CD4-positive, alpha-beta T cell treated with Interleukin-15 for 1 hour (primary cell): Measurements from ENCODE around the gene TAS2R20.
"Not testable (repeated sequence)": the region's sequence is repeated elsewhere in the genome, so short reads cannot be mapped to it uniquely, and the experiment has no call there.

Experiments used
- DNase-seq: peaks from one replicate; pipeline ENCODE4 v3.0.0-alpha.2; 2020

TAS2R20 gene

DNA sequence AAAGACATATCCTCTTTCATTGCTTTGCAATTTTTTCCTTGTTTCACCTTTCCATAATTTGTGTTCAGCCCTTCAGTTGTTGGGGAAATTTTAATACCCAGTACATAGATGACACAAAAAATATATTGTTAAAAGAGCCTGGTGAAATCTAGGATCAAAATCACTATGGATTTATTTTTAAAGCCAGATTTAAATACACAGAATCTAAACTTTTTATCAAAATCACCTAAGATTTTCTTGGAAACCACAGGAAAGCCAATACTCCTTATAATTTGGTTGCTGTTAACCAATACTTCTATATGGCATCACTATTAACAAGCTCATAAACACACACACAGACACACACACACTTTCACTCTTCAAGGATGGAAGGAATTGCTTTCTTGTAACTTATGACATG is at the start of gene TAS2R20:
Gene TAS2R20, minus strand, starts transcription at position 101 of the 400 bp plus-strand sequence. CDS start 429 bp downstream, outside the sequence.
- no peak for DNase-seq

GRCh38 chr12:11041366-11041765 is 43.3 kb upstream of the TAS2R20 start:
- not testable (repeated sequence) for DNase-seq

- DNase-seq: no peak
These were observed 42.1 kb upstream of the TAS2R20 start for GRCh38 chr12:11040162-11040561.

DNA sequence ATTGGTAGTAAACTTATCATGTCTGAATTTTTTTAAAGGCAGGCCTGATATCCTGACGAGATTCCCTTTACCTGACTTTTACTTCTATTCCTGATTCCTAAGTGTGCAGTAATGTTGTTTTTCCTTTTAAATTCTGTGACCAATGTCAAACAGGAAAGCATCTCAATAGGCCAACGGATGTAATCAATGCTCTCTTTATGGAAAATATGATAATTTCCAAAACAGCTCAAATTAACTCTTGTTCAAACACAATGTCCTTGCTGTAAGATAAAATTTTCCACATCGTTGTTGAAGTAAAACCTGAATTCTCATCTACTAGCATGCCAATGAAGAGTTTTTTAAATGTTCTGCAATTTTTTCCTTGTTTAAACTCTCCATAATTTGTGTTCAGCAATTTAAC is 41.1 kb upstream of the TAS2R20 start:
- no peak for DNase-seq

GRCh38 chr12:11033959-11034358 is 35.9 kb upstream of the TAS2R20 start:
- not testable (repeated sequence) for DNase-seq

- no peak for DNase-seq
These were observed 33.2 kb upstream of the TAS2R20 start, which contains the start of gene TAS2R31 for GRCh38 chr12:11031307-11031706. Gene TAS2R31, minus strand, starts transcription at chr12:11031407. Its CDS starts 72 bp downstream, at chr12:11031335.

DNA sequence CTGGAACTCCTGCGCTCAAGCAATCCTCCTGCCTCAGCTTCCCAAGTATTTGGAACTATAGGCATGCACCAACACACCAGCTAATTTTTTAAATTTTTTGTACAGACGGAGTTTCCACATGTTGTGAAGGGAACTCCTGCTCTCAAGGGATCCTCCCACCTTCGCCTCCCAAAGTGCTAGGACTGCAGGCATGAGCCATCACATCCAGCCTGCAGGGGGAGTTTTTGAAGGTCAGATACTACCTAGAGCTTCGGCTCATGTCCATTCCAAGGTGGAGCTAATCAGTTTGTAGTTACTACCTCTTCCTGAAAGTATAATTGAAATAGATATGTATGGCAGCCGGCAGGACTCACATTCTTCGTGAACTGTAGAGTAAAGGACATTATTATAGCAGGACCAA is 28.0 kb upstream of the TAS2R20 start:
- no peak for DNase-seq

DNA sequence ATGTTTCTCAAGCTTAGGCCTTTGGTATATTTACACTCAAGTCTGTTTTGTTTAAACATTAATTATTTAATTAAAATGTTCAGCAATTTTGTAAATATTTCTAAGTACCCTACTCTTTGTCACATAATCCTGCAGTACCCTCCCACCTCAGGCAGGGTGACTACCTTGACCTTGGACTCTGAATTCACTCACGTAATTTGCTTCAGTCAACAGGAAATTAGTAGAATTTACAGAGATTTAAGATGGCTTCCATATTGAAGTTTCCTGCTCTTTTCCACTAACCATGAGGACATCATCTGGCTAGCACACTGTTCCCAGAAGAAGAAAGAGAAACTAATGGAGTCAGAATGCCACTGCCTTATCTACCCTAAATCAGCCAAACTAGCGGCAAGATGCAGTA is 25.3 kb upstream of the TAS2R20 start:
- no peak for DNase-seq

DNA sequence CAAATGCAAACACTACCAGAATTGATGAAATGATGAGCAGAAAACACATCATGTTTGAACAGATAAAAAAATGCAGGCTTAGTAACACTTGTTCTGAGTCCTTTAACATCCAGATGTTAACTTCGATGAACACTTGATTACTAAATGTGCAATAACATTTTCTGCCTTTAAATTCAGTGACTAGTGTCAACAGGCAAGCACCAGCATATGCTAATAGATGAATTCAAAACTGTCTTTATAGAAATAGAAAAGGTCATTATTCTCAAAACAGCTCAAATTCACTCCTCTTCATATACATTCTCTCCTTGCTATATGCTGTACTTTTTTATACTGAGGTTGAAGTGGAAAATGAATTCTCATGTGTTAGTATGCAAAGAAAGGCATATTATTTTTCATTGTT is 24.4 kb upstream of the TAS2R20 start, which contains the start of gene TAS2R19:
Gene TAS2R19, minus strand, starts transcription at position 101 of the 400 bp plus-strand sequence. Its CDS starts 49 bp downstream, at position 52.
- no peak for DNase-seq

GRCh38 chr12:11016937-11017336 is 18.8 kb upstream of the TAS2R20 start:
- no peak for DNase-seq

DNA sequence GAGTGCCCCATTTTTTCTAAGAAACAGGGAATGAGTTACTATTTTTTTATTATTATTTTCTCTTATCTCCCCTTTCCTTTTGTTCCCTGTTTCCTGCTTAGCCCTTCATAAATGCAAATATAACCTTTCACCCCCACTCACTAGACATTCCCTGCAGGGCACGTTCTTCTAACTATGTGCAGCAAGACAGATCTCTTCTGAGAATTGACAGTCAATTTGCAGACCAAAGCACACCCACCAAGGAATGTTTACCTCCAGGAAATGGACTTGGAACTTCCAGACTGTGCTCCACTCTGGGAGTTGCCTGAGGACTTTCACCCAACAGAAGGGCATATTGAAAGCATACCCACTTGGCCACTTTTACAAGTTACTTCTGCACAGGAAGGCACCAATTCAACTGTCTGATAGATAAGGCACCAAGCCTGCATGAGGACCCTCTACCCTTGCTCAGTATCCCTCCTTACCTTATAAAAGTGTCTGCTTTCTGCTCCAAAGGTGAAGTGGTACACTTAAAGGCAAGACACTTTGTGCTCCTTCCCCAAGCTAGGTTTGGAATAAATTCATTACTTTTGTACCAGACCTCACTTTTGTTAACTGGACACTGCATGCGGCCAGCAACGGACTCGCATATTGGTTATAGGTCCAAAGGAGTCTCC is 17.8 kb upstream of the TAS2R20 start:
- DNase-seq: no peak

GRCh38 chr12:11014234-11014633 is 16.1 kb upstream of the TAS2R20 start:
- DNase-seq: no peak

- DNase-seq: no peak
These were observed 9.5 kb upstream of the TAS2R20 start for GRCh38 chr12:11007608-11008007.

DNA sequence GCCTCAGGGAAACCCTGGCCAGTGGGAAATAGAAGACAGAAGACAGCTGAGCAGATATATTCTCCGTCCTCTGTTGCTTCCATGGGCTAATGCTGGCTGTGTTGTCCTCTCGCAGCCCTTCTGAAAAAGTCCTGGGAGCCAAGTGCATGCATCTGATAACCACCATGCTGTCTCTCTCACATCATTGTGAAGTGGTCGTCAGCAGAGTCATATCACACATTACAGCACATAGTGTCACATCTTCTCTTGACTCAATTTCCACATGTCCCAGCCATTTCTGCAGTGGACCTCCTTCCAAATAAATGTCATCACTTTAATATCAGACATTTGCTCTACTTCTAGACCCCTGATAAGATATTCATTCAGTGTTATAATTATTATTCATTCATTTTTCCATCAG is 3.8 kb downstream of the TAS2R20 start:
- DNase-seq: no peak

DNA sequence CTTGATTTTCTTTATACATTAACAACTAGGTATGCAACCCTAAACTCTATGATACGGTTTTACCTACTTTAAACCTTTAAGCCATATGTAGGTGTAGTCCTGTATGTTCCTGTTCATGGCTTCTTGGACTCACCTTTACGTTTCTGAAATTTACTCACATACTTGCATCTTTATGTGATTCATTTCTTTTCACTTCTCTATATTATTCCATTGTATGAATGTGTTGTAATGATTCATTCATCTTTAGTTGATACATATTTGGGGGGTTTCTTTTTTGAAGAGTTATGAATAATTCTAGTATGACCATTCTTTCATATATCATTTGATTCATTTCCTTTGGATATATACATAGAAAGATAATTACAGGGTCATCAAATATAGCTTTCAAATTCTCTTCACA is 9.0 kb downstream of the TAS2R20 start:
- no peak for DNase-seq

- no peak for DNase-seq
These were observed 11.3 kb downstream of the TAS2R20 start, which contains the start of gene TAS2R50 for GRCh38 chr12:10986812-10987211. Gene TAS2R50, minus strand, starts transcription at chr12:10986912. Its CDS starts 52 bp downstream, at chr12:10986860.

GRCh38 chr12:10982244-10982643 is 15.9 kb downstream of the TAS2R20 start:
- no peak for DNase-seq

DNA sequence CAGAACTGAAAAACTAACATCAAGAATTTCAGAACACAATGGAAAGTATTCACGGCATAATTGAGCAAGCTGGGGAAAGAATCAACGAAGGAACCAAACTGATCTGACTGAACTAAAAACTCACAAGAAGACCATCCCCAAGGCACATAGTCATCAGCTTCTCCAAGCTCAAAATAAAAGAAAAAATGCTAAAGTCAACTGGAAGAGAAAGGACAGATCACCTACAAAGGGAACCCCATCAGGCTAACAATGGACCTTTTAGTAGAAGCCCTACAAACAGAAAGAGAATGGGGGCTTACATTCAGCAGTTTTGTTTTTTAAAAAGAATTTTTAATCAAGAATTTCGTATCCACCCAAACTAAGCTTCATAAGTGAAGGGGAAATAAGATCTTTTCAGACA is 23.1 kb downstream of the TAS2R20 start:
- no peak for DNase-seq

DNA sequence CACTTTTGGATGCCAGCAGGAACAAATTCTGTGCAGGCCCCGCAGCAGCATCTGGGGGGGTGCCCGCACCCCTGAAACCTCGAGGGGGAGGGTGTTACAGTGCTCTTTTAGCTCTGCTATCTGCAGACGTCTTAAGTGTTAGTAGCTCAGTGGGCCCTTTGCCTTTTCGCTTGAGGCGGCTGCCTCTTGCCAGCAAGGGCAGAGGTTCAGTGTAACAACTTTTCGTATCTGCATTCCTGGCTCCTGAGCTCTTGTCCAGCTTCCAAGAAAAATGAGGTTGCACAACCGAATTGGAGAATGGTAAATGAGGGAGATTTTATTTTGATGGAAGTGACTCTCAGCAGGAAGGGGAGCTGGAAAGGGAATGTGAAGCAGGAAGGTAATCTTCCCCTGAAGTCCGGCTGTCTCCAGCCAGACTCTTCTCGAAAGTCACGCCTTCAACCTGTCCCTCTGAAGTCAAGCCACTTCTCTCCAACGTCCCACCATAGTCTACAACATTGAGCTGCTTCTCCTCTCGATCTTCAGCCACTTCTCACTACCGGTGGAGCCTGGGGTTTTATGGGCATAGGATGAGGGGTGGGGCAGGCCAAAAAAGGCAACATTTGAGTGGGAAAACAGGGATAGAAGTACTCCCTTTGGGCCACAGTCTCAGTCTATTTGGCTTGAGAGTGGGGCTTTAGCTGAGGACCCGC is 29.2 kb downstream of the TAS2R20 start:
- no peak for DNase-seq

DNA sequence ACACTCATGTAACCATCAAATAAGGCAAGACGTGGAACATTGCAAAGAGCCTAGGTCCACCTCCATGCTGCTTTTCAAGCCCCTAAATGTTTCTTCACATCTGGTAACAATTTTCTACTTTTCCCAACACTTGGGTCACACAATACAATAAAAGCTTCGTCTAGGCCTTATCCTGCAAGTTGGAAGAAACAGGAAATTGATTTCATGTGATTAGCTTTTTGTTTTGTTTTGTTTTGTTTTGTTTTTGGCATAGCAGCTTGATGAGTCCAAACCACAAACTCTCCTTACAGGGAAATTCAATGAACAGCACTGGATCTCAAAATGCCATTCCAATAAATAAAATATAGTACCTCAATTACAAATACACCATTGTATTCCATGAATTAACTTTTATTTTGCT is 30.7 kb downstream of the TAS2R20 start:
- no peak for DNase-seq

GRCh38 chr12:10966314-10966713 is 31.8 kb downstream of the TAS2R20 start:
- no peak for DNase-seq

DNA sequence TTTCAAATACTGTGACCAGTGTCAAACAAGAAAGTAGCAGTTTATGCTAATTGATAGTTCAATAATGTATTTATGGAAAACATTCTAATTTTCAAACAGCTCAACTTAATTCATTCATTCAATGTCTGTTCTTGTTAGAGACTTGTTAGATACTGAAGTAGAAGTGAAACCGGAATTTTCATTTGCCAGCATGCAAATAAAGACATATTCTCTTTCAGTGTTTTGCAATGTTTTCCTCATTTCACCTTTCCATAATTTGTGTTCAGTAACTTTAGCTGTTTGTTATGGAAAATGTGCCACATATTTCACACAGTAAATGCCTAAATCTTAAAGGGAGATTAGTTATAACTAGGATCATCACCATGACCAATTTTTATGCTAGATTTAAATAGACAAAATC is 32.6 kb downstream of the TAS2R20 start:
- DNase-seq: no peak

DNA sequence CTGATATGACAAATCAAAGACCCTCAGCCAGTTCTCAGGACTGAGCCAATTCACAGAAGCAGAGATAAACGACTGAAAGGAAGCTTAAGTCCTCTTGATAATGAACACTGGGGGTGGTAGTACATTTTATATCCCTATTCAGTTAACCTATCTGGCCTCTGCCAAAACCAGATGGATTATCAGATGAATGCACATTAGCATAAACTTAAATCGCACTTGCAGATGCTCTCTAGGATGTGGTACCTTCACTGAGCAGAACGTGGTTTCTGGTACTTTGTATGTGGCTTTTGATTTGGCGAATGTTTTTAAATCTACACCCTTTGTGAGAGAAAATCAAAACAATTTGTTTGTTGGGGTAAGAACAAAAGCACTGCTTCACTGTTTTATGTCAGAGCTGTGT is 37.9 kb downstream of the TAS2R20 start:
- no peak for DNase-seq

DNA sequence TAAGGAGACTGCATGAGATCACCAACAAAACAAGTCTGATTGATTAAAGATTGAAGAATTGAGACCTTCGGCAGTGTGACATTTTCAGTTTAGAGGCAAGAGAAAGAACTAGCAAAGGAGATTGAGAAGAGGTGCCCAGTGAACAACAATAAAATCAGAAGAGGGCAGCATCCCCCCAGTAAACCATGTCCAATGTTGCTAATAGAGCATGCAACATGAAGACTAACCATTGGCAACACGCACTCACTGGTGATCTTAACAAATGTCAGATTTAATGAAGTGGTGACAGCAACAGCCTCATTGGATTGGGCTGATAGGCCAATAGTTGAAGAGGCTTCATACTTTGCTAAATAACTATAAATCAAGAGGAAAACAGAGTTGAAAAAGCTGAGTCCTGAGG is 38.3 kb downstream of the TAS2R20 start:
- no peak for DNase-seq
